Esophagus (tissue), 2 donors: Measurements from ENCODE around the gene CNP. TPM values are rescaled to one million over a fixed set of nuclear protein-coding genes. Genes with fewer than 3 reads are reported as not detected.

ENCODE experiments used
- H3K27ac ChIP-seq, 2 donors: one replicate each; pipeline ENCODE4 v1.5.1; 2013; ENCODE audit warnings: low read depth in 2 of 2, mild to moderate bottlenecking in 2 of 2, inconsistent platforms in 1 of 2, low read length in 1 of 2, moderate library complexity in 1 of 2
- H3K27me3 ChIP-seq, 2 donors: one replicate each; pipeline ENCODE4 v1.6.1; 2013; ENCODE audit warnings: low read length in 2 of 2, control low read depth in 1 of 2, mild to moderate bottlenecking in 1 of 2; ENCODE audit not compliant: insufficient read depth in 2 of 2, control insufficient read depth in 1 of 2
- H3K36me3 ChIP-seq, 2 donors: one replicate each; pipeline ENCODE4 v1.6.1; 2013; ENCODE audit warnings: low read length in 1 of 2; ENCODE audit not compliant: control insufficient read depth in 2 of 2, insufficient read depth in 2 of 2
- H3K4me1 ChIP-seq, 2 donors: one replicate each; pipeline ENCODE4 v1.6.1; 2013; ENCODE audit warnings: low read length in 1 of 2; ENCODE audit not compliant: control insufficient read depth in 2 of 2, insufficient read depth in 2 of 2
- H3K4me3 ChIP-seq, 2 donors: one replicate each; pipeline ENCODE4 v1.5.1; 2013; ENCODE audit warnings: low read length in 2 of 2, mild to moderate bottlenecking in 2 of 2, low read depth in 1 of 2, moderate library complexity in 1 of 2
- H3K9me3 ChIP-seq, 2 donors: one replicate each; pipeline ENCODE4 v1.6.1; 2013; ENCODE audit warnings: mild to moderate bottlenecking in 2 of 2, low read depth in 1 of 2, low read length in 1 of 2, moderate library complexity in 1 of 2; ENCODE audit not compliant: control insufficient read depth in 2 of 2, insufficient read depth in 1 of 2
- WGBS, 2 donors: extraction: QIAGEN DNeasy Blood & Tissue Kit; methylation state at CpG; one replicate each; pipeline ENCODE4 v1.1.7; 2013; 5-methylcytosine and 5-hydroxymethylcytosine counted together
- polyA plus RNA-seq, 2 donors: library from polyadenylated mRNA; stranded (reverse); fragments of 200-250 nt; gene quantifications; one replicate each; pipeline ENCODE4 v1.2.3, GENCODE V29; 2013
- donor health status: healthy with polysubstance abuse.
- donor health status: Bipolar disorder and iron deficiency.

Gene CNP
- 10 to 100 TPM; 45.2 to 49.1 TPM for polyA plus RNA-seq

DNA sequence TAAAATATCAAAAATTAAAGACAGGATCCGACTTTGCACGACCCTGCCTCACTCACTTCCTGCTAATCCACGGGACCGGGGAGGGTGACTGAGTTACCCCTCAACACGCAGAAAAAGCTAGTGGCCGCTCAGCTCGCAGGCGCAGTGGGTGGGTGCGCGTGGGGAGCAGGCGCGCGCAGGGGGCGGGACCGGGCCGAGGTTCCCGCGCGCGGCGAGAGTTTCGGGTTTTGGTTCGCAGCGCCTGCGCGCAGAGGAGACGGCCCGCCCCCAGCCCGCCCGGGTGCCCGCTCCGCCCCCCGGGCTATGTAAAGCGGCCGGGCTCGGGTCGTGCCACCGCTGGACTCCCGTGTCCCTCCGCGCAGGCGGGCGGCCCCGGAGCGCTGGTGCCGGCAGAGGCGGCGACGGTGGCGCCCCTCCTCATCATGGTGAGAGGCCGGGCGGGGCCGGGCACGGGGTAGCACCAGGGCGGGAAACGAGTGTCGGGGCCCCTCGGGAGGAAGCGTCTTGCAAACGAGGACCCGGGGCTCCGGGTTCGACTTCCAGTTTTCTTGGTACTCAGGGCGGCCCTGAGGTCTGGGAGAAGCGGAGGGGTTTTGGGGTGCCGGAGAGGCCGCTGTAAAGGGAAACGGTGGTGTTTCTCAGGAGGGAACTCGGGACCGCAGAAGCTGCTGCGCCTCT, at the start of gene CNP:
Gene CNP, plus strand, starts transcription at position 333 of the 678 bp plus-strand sequence. Its CDS starts 90 bp downstream, at position 423.
- peaks cover 10 to 21% of the 10 kb centered on the region in 2 donors for H3K4me1 ChIP-seq

DNA sequence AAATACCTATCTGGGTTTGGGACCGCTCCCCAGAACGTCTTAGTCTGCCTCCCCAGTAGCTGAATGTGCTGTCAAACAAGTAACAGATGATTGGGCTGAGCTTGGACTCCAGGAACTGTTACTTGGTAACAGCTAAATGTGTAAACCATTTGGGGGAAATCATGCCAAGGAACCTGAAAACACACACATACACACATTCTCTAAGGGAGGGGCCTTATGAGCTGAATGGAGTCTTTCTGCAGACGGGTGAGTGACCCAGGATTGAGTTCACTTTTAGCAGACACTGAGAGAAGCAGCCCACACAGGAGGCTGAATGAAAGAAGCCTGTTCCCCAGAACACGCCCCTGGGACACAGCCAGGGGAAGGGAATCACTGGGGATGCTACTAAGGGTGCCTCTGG, 49.4 kb upstream of the CNP start:
- Histone ChIP-seq H3K4me3 (peak overlapping the region in 1 of 2 donors; percentile 75), H3K27ac (peak overlapping the region in 1 of 2 donors; percentile 8), H3K9me3 (no peaks in the 10 kb centered on the region), H3K36me3 (peaks cover 12 to 15% of the 10 kb centered on the region in 2 donors), H3K27me3 (no peaks in the 10 kb centered on the region), H3K4me1 (peaks cover 0 to 9% of the 10 kb centered on the region in 2 donors)
- WGBS, 2 donors: 25 to 33% methylated on average over 4 of the region's 4 CpGs

More for the DNA sequence above, at the start of gene CNP:
- H3K27ac ChIP-seq: peak within 1 kb of the TSS; percentile 73 to 94
- no peaks in the 10 kb centered on the region for H3K27me3 ChIP-seq
- no peaks in the 10 kb centered on the region for H3K9me3 ChIP-seq
- H3K4me3 ChIP-seq: peak within 1 kb of the TSS; percentile 68 to 92
- WGBS, 2 donors: 0 to 1% methylated on average over 69 to 71 of the region's 71 CpGs
- H3K36me3 ChIP-seq: peaks cover 7 to 18% of the 10 kb centered on the region in 2 donors

DNA sequence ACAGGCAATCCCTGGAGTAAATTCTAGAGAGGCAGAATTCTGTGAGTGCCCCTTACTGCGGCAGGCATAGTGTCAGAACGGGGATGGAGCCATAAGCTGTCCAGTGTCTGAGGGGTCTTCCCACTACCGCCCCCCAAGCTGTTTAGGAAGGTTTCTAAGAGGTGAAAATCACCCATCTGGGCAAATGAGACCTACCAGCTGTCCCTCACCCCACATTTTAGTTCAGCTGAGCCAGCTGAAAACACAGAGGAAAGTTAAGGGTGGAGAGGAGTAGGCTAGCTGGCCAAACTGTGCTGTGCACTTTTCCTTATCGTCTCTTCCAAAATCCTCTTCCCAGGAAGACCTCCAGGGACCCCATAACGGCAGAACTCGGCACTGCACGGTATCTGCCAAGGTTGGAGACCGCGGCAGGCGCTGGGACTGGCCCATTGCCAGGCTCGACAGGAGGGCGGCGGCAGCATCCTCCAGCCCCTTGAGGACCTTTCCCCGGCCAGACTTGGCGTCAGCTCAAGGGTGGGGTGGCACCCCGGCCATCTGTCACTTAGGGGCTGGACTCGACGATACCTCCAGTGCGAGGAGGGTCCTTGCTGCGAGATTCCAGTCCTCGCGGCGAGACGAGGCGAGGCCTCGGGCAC, 48.8 kb upstream of the CNP start:
- Histone ChIP-seq H3K4me1 (peaks cover 0 to 9% of the 10 kb centered on the region in 2 donors), H3K27ac (peak overlapping the region; percentile 85 to 87), H3K9me3 (no peaks in the 10 kb centered on the region), H3K36me3 (peaks cover 9% of the 10 kb centered on the region in 2 donors), H3K4me3 (peak overlapping the region; percentile 75 to 76), H3K27me3 (no peaks in the 10 kb centered on the region)
- WGBS, 2 donors: 5% methylated on average over 26 of the region's 26 CpGs

DNA sequence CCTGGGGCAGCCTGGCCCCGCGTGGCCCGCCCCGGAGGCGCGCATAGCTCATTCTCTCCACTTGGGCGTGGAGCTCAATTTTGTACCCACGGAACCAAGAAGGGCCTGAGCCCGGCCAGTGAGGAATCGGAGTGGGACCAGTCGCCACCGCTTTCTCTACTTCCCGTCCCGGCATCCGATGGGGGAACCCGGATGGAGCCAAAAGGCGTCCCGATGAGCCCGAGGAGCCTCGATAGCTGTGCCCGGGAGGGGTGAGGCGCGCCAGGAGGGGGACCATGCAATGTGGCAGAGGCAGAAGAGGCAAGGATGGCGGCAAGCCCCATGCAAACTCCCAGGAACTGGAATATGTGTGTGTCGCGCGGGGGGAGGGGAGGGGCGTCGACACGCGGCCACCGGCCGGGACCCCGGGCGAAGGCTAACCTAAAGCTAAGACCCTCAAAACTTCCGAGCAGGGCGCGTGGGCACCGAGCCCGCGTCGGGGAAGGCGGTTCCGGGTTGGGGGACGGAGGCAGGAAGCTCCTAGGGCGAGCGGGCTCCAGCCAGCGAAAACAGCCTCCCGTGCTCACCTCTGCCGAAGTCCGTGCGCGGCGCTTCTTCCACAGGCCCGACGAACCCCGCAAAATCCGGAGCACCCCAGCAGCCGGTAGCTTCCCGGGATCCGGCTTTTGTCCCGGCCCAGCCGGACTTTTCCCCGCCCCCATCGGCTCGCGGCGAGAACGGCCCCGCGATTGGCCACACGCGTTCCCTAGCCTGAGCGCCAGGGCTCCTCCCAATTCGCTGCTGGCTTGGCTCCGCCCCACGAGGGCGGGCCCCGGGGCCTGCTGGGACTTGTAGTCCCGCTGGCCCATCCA, 48.1 kb upstream of the CNP start, which contains the start of gene ACLY:
Gene ACLY, minus strand, starts transcription at position 638 of the 851 bp plus-strand sequence. CDS start 5,078 bp downstream, outside the sequence.
- WGBS, 2 donors: 0% methylated on average over 76 to 80 of the region's 80 CpGs

DNA sequence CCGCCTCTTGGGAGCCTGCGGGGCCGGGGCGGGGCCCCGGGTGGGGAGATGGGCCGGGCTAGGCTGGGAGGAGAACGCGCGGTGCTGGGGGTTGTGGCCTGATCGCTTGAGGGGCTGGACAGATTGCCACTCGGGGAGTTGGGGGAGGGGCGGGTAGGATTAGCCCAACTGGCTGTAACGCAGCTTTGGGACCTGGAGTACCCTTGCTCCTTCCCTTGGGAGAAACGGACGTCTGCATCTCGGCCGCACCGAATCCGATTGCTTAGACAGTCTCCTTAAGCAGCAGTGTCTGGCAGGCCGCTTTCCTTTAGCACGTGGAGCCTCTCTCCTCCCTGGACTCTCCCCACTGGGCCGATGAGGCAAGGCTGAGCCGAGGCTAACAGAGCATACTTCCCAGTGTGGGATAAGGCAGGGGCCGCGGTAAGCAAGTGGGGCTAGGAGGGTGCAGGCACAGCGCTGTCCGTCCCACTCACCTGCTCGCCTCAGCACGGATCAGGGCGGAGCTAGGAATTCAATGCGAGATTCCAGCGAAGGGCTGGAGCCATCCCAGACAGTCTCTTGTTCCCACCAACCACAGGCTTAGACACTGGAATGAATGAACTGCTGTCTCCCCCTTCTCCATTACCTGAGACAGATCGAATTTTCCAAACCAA, 47.3 kb upstream of the CNP start:
- Histone ChIP-seq H3K4me1 (peaks cover 0 to 7% of the 10 kb centered on the region in 2 donors), H3K36me3 (no peaks in the 10 kb centered on the region), H3K4me3 (peak overlapping the region; percentile 37 to 75), H3K27me3 (no peaks in the 10 kb centered on the region), H3K9me3 (no peaks in the 10 kb centered on the region), H3K27ac (peak overlapping the region; percentile 81 to 84)
- 6 to 9% methylated on average over 31 to 33 of the region's 33 CpGs for WGBS, 2 donors

More for the DNA sequence above, 48.1 kb upstream of the CNP start, which contains the start of gene ACLY:
- H3K9me3 ChIP-seq: no peaks in the 10 kb centered on the region
- H3K36me3 ChIP-seq: peaks cover 2 to 3% of the 10 kb centered on the region in 2 donors
- H3K27ac ChIP-seq: peak within 1 kb of the TSS; percentile 85 to 87
- H3K27me3 ChIP-seq: no peaks in the 10 kb centered on the region
- H3K4me1 ChIP-seq: peaks cover 0 to 9% of the 10 kb centered on the region in 2 donors
- peak within 1 kb of the TSS; percentile 75 to 76 for H3K4me3 ChIP-seq

DNA sequence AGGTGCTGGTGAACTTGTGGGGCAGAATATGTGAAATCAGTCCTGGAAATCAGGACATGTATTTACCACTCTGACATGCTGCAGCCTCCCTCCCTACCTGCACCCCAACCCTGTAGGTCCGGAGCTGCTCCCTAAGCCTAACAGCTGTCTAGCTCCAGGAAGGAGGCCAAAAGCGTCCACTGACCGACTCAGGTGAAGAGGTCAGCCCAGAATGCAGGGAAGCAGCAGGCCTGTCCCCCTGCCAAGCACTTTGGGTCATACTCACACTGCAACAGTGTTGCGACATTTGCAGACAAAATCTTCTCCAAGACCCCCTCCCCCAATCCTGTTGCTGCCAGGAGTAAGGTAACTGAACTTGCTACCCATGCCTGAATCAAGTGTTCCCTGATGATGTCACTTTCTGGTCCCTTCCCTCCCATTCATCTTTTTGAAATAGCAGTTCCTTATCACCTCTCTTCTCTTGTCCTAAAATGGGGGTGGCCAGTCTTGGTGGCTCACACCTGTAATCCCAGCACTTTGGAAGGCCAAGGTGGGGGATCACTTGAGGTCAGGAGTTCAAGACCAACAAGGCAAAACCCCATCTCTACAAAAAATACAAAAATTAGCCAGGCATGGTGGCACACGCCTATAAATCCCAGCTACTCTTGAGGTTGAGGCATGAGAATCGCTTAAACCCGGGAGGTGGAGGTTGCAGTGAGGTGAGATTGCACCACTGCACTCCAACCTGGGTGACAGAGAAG, 46.6 kb upstream of the CNP start:
- H3K27ac ChIP-seq: peak overlapping the region; percentile 51 to 81
- no peaks in the 10 kb centered on the region for H3K36me3 ChIP-seq
- 67 to 81% methylated on average over 7 of the region's 7 CpGs for WGBS, 2 donors
- H3K4me3 ChIP-seq: no peak overlapping the region
- H3K27me3 ChIP-seq: no peaks in the 10 kb centered on the region
- peaks cover 0 to 7% of the 10 kb centered on the region in 2 donors for H3K4me1 ChIP-seq
- no peaks in the 10 kb centered on the region for H3K9me3 ChIP-seq

DNA sequence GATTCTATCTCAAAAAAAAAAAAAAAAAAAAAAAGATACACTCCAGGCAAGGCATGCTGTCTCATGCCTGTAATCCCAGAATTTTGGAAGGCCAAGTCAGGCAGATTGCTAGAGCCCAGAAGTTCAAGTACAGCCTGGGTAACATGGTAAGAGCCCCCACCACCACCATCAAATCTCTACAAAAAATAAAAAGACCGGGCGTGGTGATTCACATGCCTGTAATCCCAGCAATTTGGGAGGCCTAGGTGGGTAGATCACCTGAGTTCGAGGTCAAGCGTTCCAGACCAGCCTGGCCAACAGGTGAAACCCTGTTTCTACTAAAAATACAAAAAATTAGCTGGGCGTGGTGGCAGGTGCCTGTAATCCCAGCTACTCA, 46.0 kb upstream of the CNP start:
- Histone ChIP-seq H3K4me3 (no peak overlapping the region), H3K36me3 (no peaks in the 10 kb centered on the region), H3K27me3 (no peaks in the 10 kb centered on the region), H3K9me3 (no peaks in the 10 kb centered on the region), H3K4me1 (peaks cover 0 to 7% of the 10 kb centered on the region in 2 donors), H3K27ac (no peak overlapping the region)
- WGBS, 2 donors: 79 to 98% methylated on average over 5 of the region's 5 CpGs

DNA sequence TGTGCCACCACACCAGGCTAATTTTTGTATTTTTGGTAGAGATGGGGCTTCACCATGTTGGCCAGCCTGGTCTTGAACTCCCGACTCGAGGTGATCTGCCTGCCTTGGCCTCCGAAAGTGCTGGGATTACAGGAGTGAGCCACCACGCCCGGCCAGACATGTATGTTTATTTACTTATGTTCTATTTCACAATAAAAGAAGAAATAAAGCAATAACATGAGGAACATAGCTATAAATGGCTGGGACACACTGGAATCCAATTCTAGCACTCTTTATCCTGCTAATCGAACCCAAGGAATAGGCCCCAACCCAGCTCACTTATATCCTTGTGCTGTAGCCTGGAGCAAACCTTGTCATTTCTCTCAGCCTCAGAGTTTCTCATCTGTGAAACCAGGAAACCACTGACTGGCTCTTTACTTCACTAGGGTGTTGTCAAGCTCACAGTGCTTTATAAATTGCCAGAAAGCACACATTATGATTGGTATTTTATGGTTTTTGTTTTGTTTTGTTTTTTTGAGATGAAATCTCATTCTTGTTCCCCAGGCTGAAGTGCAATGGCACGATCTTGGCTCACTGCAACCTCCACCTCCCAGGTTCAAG, 40.5 kb upstream of the CNP start:
- Histone ChIP-seq H3K27me3 (no peaks in the 10 kb centered on the region), H3K36me3 (no peaks in the 10 kb centered on the region), H3K9me3 (no peaks in the 10 kb centered on the region), H3K4me3 (no peak overlapping the region), H3K27ac (no peak overlapping the region), H3K4me1 (peaks cover 0 to under 1% of the 10 kb centered on the region in 2 donors)
- 73 to 79% methylated on average over 7 of the region's 7 CpGs for WGBS, 2 donors
